HepG2 (cell line): ENCODE data around the gene CIAO3. TPM values are rescaled to one million over a fixed set of nuclear protein-coding genes. Genes with fewer than 3 reads are reported as not detected.
A peak's percentile ranks its signal among the peaks of the same experiment; 100 is the strongest.

Experiments
- CCDC6 ChIP-seq: sonication (generic); formaldehyde crosslinking; IDR thresholded peaks from 2 replicates; pipeline ENCODE4 v1.8.1; 2022; ENCODE audit warnings: mild to moderate bottlenecking, missing genetic modification reagents, moderate library complexity
- CHD2 ChIP-seq: IDR thresholded peaks from 2 replicates; pipeline ENCODE4 v1.6.1; 2011; ENCODE audit warnings: low read depth, low read length, improper control_type of control experiment
- EHMT2 ChIP-seq: fragments of 200-600 bp; sonication (generic); IDR thresholded peaks from 2 replicates; pipeline ENCODE4 v1.7.0; 2017; ENCODE audit warnings: antibody characterized with exemption, low read depth, low read length, borderline replicate concordance
- ELF3 ChIP-seq: IDR thresholded peaks from 2 replicates; pipeline ENCODE4 v1.6.1; 2016; ENCODE audit warnings: missing genetic modification reagents, missing compliant biosample characterization
- IRF2 ChIP-seq: IDR thresholded peaks from 2 replicates; pipeline ENCODE4 v1.6.1; 2018; ENCODE audit warnings: missing genetic modification reagents, missing compliant biosample characterization
- MBNL3 ChIP-seq: fragments of 250-450 bp; sonication (Bioruptor Pico); conservative IDR thresholded peaks from 2 replicates; pipeline ENCODE4 v1.8.0; 2022; ENCODE audit warnings: mild to moderate bottlenecking, inconsistent platforms
- MIER3 ChIP-seq: IDR thresholded peaks from 2 replicates; pipeline ENCODE4 v1.6.1; 2016; ENCODE audit warnings: missing compliant biosample characterization, borderline replicate concordance
- MXD4 ChIP-seq: IDR thresholded peaks from 2 replicates; pipeline ENCODE4 v1.6.1; 2016; ENCODE audit warnings: mild to moderate bottlenecking, missing biosample characterization, missing genetic modification reagents
- NR2F6 ChIP-seq, 2 experiments: IDR thresholded peaks; 2 replicates each; pipeline ENCODE4 v1.6.1; 2016; ENCODE audit warnings: antibody characterized with exemption in 1 of 2, mild to moderate bottlenecking in 1 of 2
- PRDM4 ChIP-seq: sonication (generic); formaldehyde crosslinking; IDR thresholded peaks from 2 replicates; pipeline ENCODE4 v1.9.0; 2021; ENCODE audit warnings: missing genetic modification reagents, borderline replicate concordance
- RXRA ChIP-seq: sonication (generic); formaldehyde crosslinking; IDR thresholded peaks from 2 replicates; pipeline ENCODE4 v1.5.1; 2020; ENCODE audit warnings: missing genetic modification reagents
- RXRB ChIP-seq: IDR thresholded peaks from 2 replicates; pipeline ENCODE4 v1.6.1; 2016; ENCODE audit warnings: borderline replicate concordance, missing genetic modification reagents, missing compliant biosample characterization
- TSC22D2 ChIP-seq: sonication (generic); formaldehyde crosslinking; IDR thresholded peaks from 2 replicates; pipeline ENCODE4 v1.5.1; 2020; ENCODE audit warnings: missing genetic modification reagents, mild to moderate bottlenecking, borderline replicate concordance
- ZBTB7A ChIP-seq: sonication (generic); formaldehyde crosslinking; IDR thresholded peaks from 2 replicates; pipeline ENCODE4 v1.8.0; 2022; ENCODE audit warnings: mild to moderate bottlenecking, missing genetic modification reagents
- ZNF205 ChIP-seq: IDR thresholded peaks from 2 replicates; pipeline ENCODE4 v1.6.1; 2018; ENCODE audit warnings: missing biosample characterization, missing genetic modification reagents
- ZNF598 ChIP-seq: sonication (generic); formaldehyde crosslinking; IDR thresholded peaks from 2 replicates; pipeline ENCODE4 v1.5.1; 2020; ENCODE audit warnings: mild to moderate bottlenecking, missing genetic modification reagents, borderline replicate concordance
- ZNF709 ChIP-seq: sonication (generic); formaldehyde crosslinking; IDR thresholded peaks from 2 replicates; pipeline ENCODE4 v1.5.0; 2020; ENCODE audit warnings: mild to moderate bottlenecking, missing genetic modification reagents
- ZSCAN20 ChIP-seq: sonication (generic); formaldehyde crosslinking; IDR thresholded peaks from 2 replicates; pipeline ENCODE4 v1.4.0; 2020; ENCODE audit warnings: missing genetic modification reagents, mild to moderate bottlenecking, borderline replicate concordance
- ZUFSP ChIP-seq: sonication (generic); formaldehyde crosslinking; IDR thresholded peaks from 2 replicates; pipeline ENCODE4 v1.9.0; 2021; ENCODE audit warnings: missing genetic modification reagents, mild to moderate bottlenecking, borderline replicate concordance
- polyA plus RNA-seq, 8 experiments: library from polyadenylated mRNA; depleted of rRNA in 3 of 8; stranded (reverse) in 7 of 8; unstranded in 1 of 8; fragments of >200 nt; fragmentation: Illumina TruSeq in 4 of 8; extraction: Trizol in 4 of 8; gene quantifications; 2 replicates each; pipeline versions ENCODE4 v1.2.1 to v1.2.3, GENCODE V29; 2011 to 2016; ENCODE audit warnings: low read depth in 4 of 8, missing spikeins in 1 of 8, mixed read lengths in 1 of 8; ENCODE audit not compliant: insufficient read depth in 1 of 8
- total RNA-seq, 5 experiments: library from RNA; depleted of rRNA; stranded (reverse); fragments of >200 nt; fragmentation: Illumina TruSeq; extraction: Trizol; gene quantifications; 2 replicates each; pipeline ENCODE4 v1.2.3, GENCODE V29; 2016; ENCODE audit warnings: low read depth in 1 of 5
- TF ChIP-seq, protein P1 (sequence below): sonication (generic); formaldehyde crosslinking; IDR thresholded peaks from 2 replicates; pipeline ENCODE4 v1.8.1; 2023; ENCODE audit warnings: mild to moderate bottlenecking, missing genetic modification reagents, borderline replicate concordance
- TF ChIP-seq, protein P2 (sequence below): sonication (generic); formaldehyde crosslinking; IDR thresholded peaks from 2 replicates; pipeline ENCODE4 v1.4.0; 2020; ENCODE audit warnings: missing genetic modification reagents, borderline replicate concordance
- TF ChIP-seq, protein P3 (sequence below): IDR thresholded peaks from 2 replicates; pipeline ENCODE4 v1.6.1; 2018; ENCODE audit warnings: missing genetic modification reagents

CIAO3 gene
- total and polyA plus RNA-seq, 2 of the 13 experiments (the other 11 are each of a cell fraction or from before 2014, with no cell fraction given), result 21.7 to 25.0 TPM

- TF ChIP-seq ZUFSP (CRISPR knock-in tag), result no peak
- TF ChIP-seq MXD4, result no peak
- TF ChIP-seq RXRA (CRISPR knock-in tag), result peak; percentile 93
- no peak for TF ChIP-seq ELF3 (CRISPR knock-in tag)
- TF ChIP-seq, protein P1, sequence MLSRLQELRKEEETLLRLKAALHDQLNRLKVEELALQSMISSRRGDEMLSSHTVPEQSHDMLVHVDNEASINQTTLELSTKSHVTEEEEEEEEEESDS (CRISPR knock-in tag), result no peak
- TF ChIP-seq TSC22D2 (CRISPR knock-in tag), result no peak
- TF ChIP-seq ZSCAN20, result no peak
- TF ChIP-seq EHMT2, result no peak
- TF ChIP-seq IRF2 (CRISPR knock-in tag), result no peak
- peak; percentile 46; the same call in 1 of the 2 replicates for TF ChIP-seq RXRB
- no peak for TF ChIP-seq PRDM4 (CRISPR knock-in tag)
- no peak for TF ChIP-seq MIER3 (CRISPR knock-in tag)
- TF ChIP-seq NR2F6 (IDR thresholded peaks at IDR 0.05), result peak; percentile 79
- peak; percentile 71 for TF ChIP-seq NR2F6 (CRISPR knock-in tag; IDR thresholded peaks at IDR 0.05)
- TF ChIP-seq ZBTB7A (CRISPR knock-in tag), result peak; percentile 30; the same call in 1 of the 2 replicates
- no peak for TF ChIP-seq CCDC6 (CRISPR knock-in tag)
- no peak for TF ChIP-seq CHD2
- no peak for TF ChIP-seq ZNF205
- TF ChIP-seq, protein P2, sequence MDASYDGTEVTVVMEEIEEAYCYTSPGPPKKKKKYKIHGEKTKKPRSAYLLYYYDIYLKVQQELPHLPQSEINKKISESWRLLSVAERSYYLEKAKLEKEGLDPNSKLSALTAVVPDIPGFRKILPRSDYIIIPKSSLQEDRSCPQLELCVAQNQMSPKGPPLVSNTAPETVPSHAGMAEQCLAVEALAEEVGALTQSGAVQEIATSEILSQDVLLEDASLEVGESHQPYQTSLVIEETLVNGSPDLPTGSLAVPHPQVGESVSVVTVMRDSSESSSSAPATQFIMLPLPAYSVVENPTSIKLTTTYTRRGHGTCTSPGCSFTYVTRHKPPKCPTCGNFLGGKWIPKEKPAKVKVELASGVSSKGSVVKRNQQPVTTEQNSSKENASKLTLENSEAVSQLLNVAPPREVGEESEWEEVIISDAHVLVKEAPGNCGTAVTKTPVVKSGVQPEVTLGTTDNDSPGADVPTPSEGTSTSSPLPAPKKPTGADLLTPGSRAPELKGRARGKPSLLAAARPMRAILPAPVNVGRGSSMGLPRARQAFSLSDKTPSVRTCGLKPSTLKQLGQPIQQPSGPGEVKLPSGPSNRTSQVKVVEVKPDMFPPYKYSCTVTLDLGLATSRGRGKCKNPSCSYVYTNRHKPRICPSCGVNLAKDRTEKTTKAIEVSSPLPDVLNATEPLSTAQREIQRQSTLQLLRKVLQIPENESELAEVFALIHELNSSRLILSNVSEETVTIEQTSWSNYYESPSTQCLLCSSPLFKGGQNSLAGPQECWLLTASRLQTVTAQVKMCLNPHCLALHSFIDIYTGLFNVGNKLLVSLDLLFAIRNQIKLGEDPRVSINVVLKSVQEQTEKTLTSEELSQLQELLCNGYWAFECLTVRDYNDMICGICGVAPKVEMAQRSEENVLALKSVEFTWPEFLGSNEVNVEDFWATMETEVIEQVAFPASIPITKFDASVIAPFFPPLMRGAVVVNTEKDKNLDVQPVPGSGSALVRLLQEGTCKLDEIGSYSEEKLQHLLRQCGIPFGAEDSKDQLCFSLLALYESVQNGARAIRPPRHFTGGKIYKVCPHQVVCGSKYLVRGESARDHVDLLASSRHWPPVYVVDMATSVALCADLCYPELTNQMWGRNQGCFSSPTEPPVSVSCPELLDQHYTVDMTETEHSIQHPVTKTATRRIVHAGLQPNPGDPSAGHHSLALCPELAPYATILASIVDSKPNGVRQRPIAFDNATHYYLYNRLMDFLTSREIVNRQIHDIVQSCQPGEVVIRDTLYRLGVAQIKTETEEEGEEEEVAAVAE (CRISPR knock-in tag), result no peak
- TF ChIP-seq ZNF598, result no peak
- no peak for TF ChIP-seq ZNF709
- TF ChIP-seq, protein P3, sequence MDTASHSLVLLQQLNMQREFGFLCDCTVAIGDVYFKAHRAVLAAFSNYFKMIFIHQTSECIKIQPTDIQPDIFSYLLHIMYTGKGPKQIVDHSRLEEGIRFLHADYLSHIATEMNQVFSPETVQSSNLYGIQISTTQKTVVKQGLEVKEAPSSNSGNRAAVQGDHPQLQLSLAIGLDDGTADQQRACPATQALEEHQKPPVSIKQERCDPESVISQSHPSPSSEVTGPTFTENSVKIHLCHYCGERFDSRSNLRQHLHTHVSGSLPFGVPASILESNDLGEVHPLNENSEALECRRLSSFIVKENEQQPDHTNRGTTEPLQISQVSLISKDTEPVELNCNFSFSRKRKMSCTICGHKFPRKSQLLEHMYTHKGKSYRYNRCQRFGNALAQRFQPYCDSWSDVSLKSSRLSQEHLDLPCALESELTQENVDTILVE (CRISPR knock-in tag), result no peak
- no peak for TF ChIP-seq MBNL3 (CRISPR knock-in tag)
Measured at GRCh38 chr16:716200-716568, 24.6 kb downstream of the CIAO3 start (continued).
